Endothelial cell of umbilical vein (primary cell): ENCODE data around the gene CLCN3.

ENCODE experiments used
- CTCF ChIP-seq, 2 donors: IDR thresholded peaks; 1 replicate in 1 of 2; 2 replicates in 1 of 2; pipeline ENCODE4 v1.5.1; 2011; ENCODE audit warnings: low read length in 2 of 2, mild to moderate bottlenecking in 2 of 2, moderate library complexity in 2 of 2, control low read depth in 1 of 2, inconsistent platforms in 1 of 2, low read depth in 1 of 2; ENCODE audit not compliant: insufficient read depth in 1 of 2; ENCODE audit errors: extremely low read depth in 1 of 2
- EZH2 ChIP-seq: IDR thresholded peaks from 2 replicates; pipeline ENCODE4 v1.6.1; 2012; ENCODE audit warnings: borderline replicate concordance, low read depth, mild to moderate bottlenecking, moderate library complexity, low read length, inconsistent platforms; ENCODE audit not compliant: severe bottlenecking
- GATA2 ChIP-seq: IDR thresholded peaks from 2 replicates; pipeline ENCODE4 v1.7.0; 2011; ENCODE audit warnings: low read depth, mild to moderate bottlenecking, moderate library complexity, mixed read lengths, low read length; ENCODE audit not compliant: insufficient read length, insufficient read depth
- JUN ChIP-seq: IDR thresholded peaks from 2 replicates; pipeline ENCODE4 v1.6.1; 2011; ENCODE audit warnings: borderline replicate concordance, low read depth; ENCODE audit not compliant: insufficient read length, insufficient read depth
- MAX ChIP-seq: IDR thresholded peaks from 2 replicates; pipeline ENCODE4 v1.6.1; 2011; ENCODE audit not compliant: insufficient read depth, insufficient read length
- MYC ChIP-seq: IDR thresholded peaks from one replicate; pipeline ENCODE4 v1.6.1; 2011; ENCODE audit warnings: mild to moderate bottlenecking, low read depth, low read length
- POLR2A ChIP-seq: IDR thresholded peaks from 2 replicates; pipeline ENCODE4 v1.6.1; 2012; ENCODE audit warnings: low read depth, mild to moderate bottlenecking, control low read depth, low read length
- POLR2AphosphoS5 ChIP-seq: IDR thresholded peaks from 2 replicates; pipeline ENCODE4 v1.6.1; 2012; ENCODE audit warnings: low read depth, mild to moderate bottlenecking, control low read depth, low read length, moderate library complexity; ENCODE audit not compliant: insufficient read depth

GRCh38 chr4:169652535-169652934 is 32.2 kb downstream of the CLCN3 start:
- no peak for TF ChIP-seq MAX
- TF ChIP-seq CTCF (IDR thresholded peaks at IDR 0.05; ENCODE audit: extremely low read depth in 1 of 2, insufficient read depth in 1 of 2, low read depth in 1 of 2, low read length in 2 of 2) = no peak
- TF ChIP-seq POLR2A = no peak
- no peak for TF ChIP-seq POLR2AphosphoS5
- no peak for TF ChIP-seq MYC
- TF ChIP-seq EZH2 = no peak
- TF ChIP-seq JUN = no peak
- TF ChIP-seq GATA2 = no peak
